Muscle layer of duodenum (tissue), 2 donors: ENCODE data around the gene SELENOI.

Source experiments
- H3K27ac ChIP-seq: one replicate; pipeline ENCODE4 v1.7.0; 2013; ENCODE audit warnings: mild to moderate bottlenecking, low read length
- H3K27me3 ChIP-seq: one replicate; pipeline ENCODE4 v1.7.0; 2013; ENCODE audit warnings: low read depth, mild to moderate bottlenecking, control low read depth, low read length
- H3K36me3 ChIP-seq, 2 donors: one replicate each; pipeline ENCODE4 v1.7.0; 2013; ENCODE audit warnings: low read length in 2 of 2, control low read depth in 1 of 2, mild to moderate bottlenecking in 1 of 2; ENCODE audit not compliant: insufficient read depth in 2 of 2, control insufficient read depth in 1 of 2
- H3K4me1 ChIP-seq, 2 donors: one replicate each; pipeline ENCODE4 v1.7.0; 2013; ENCODE audit warnings: low read length in 2 of 2, mild to moderate bottlenecking in 2 of 2, control low read depth in 1 of 2, moderate library complexity in 1 of 2; ENCODE audit not compliant: insufficient read depth in 2 of 2, control insufficient read depth in 1 of 2
- H3K4me3 ChIP-seq, 2 donors: one replicate each; pipeline ENCODE4 v1.7.0; 2013; ENCODE audit warnings: low read length in 2 of 2, low read depth in 1 of 2, mild to moderate bottlenecking in 1 of 2
- H3K9me3 ChIP-seq, 2 donors: one replicate each; pipeline ENCODE4 v1.7.0; 2013; ENCODE audit warnings: low read length in 2 of 2, control low read depth in 1 of 2, mild to moderate bottlenecking in 1 of 2; ENCODE audit not compliant: control insufficient read depth in 1 of 2
- donor health status: healthy.

Gene SELENOI

GRCh38 chr2:26387189-26387588 lies 41.2 kb downstream of the SELENOI start:
- H3K4me1 ChIP-seq, result no peaks in the 10 kb centered on the region
- no peak overlapping the region for H3K27ac ChIP-seq
- no peaks in the 10 kb centered on the region for H3K9me3 ChIP-seq
- H3K4me3 ChIP-seq, result no peak overlapping the region
- H3K27me3 ChIP-seq, result no peaks in the 10 kb centered on the region
- peaks cover 29 to 32% of the 10 kb centered on the region in 2 donors for H3K36me3 ChIP-seq

- Histone ChIP-seq H3K9me3 (no peaks in the 10 kb centered on the region), H3K27me3 (no peaks in the 10 kb centered on the region), H3K27ac (no peak overlapping the region), H3K4me1 (no peaks in the 10 kb centered on the region), H3K36me3 (peaks cover 9% of the 10 kb centered on the region in 2 donors), H3K4me3 (no peak overlapping the region)
Measured at GRCh38 chr2:26394694-26395093, 48.8 kb downstream of the SELENOI start.

GRCh38 chr2:26395394-26395793 lies 49.5 kb downstream of the SELENOI start:
- H3K9me3 ChIP-seq, result no peaks in the 10 kb centered on the region

GRCh38 chr2:26396734-26397298 lies 50.9 kb downstream of the SELENOI start:
- Histone ChIP-seq H3K4me1 (peaks cover 0 to 5% of the 10 kb centered on the region in 2 donors), H3K27ac (no peak overlapping the region), H3K36me3 (peaks cover 3 to 6% of the 10 kb centered on the region in 2 donors), H3K27me3 (no peaks in the 10 kb centered on the region), H3K4me3 (no peak overlapping the region), H3K9me3 (no peaks in the 10 kb centered on the region)

More at GRCh38 chr2:26395394-26395793, 49.5 kb downstream of the SELENOI start:
- Histone ChIP-seq H3K27me3 (no peaks in the 10 kb centered on the region), H3K4me3 (no peak overlapping the region), H3K36me3 (peaks cover 3 to 6% of the 10 kb centered on the region in 2 donors), H3K27ac (no peak overlapping the region), H3K4me1 (no peaks in the 10 kb centered on the region)

- peaks cover 0 to 12% of the 10 kb centered on the region in 2 donors for H3K4me1 ChIP-seq
- no peak overlapping the region for H3K4me3 ChIP-seq
- H3K36me3 ChIP-seq, result peaks cover 0 to 3% of the 10 kb centered on the region in 2 donors
- no peaks in the 10 kb centered on the region for H3K27me3 ChIP-seq
- H3K27ac ChIP-seq, result no peak overlapping the region
- H3K9me3 ChIP-seq, result no peaks in the 10 kb centered on the region
Measured at GRCh38 chr2:26399771-26400376, 53.9 kb downstream of the SELENOI start.

- no peak overlapping the region for H3K4me3 ChIP-seq
- H3K36me3 ChIP-seq, result peaks cover 0 to 3% of the 10 kb centered on the region in 2 donors
- H3K27me3 ChIP-seq, result no peaks in the 10 kb centered on the region
- H3K9me3 ChIP-seq, result no peaks in the 10 kb centered on the region
- no peak overlapping the region for H3K27ac ChIP-seq
- peaks cover 0 to 12% of the 10 kb centered on the region in 2 donors for H3K4me1 ChIP-seq
Measured at GRCh38 chr2:26400723-26401122, 54.8 kb downstream of the SELENOI start.

GRCh38 chr2:26401739-26402541 lies 56.0 kb downstream of the SELENOI start, which contains the start of gene DRC1:
Gene DRC1, plus strand, starts transcription at chr2:26401920. Its CDS starts 70 bp downstream, at chr2:26401990.
- no peak within 1 kb of the TSS for H3K27ac ChIP-seq
- no peaks in the 10 kb centered on the region for H3K27me3 ChIP-seq
- peaks cover 0 to 12% of the 10 kb centered on the region in 2 donors for H3K4me1 ChIP-seq
- H3K36me3 ChIP-seq, result peaks cover 0 to 3% of the 10 kb centered on the region in 2 donors
- peak within 1 kb of the TSS in 1 of 2 donors; percentile 62 for H3K4me3 ChIP-seq
- no peaks in the 10 kb centered on the region for H3K9me3 ChIP-seq

GRCh38 chr2:26407526-26407925 lies 61.6 kb downstream of the SELENOI start:
- Histone ChIP-seq H3K27me3 (no peaks in the 10 kb centered on the region), H3K36me3 (no peaks in the 10 kb centered on the region), H3K27ac (no peak overlapping the region), H3K9me3 (no peaks in the 10 kb centered on the region), H3K4me1 (no peaks in the 10 kb centered on the region), H3K4me3 (no peak overlapping the region)

GRCh38 chr2:26409785-26410184 lies 63.8 kb downstream of the SELENOI start:
- no peaks in the 10 kb centered on the region for H3K4me1 ChIP-seq
- H3K4me3 ChIP-seq, result no peak overlapping the region
- H3K36me3 ChIP-seq, result no peaks in the 10 kb centered on the region
- H3K27ac ChIP-seq, result no peak overlapping the region
- no peaks in the 10 kb centered on the region for H3K27me3 ChIP-seq
- H3K9me3 ChIP-seq, result no peaks in the 10 kb centered on the region

GRCh38 chr2:26410764-26411243 lies 64.9 kb downstream of the SELENOI start:
- no peaks in the 10 kb centered on the region for H3K9me3 ChIP-seq
- no peaks in the 10 kb centered on the region for H3K36me3 ChIP-seq
- no peak overlapping the region for H3K27ac ChIP-seq
- no peaks in the 10 kb centered on the region for H3K4me1 ChIP-seq
- no peak overlapping the region for H3K4me3 ChIP-seq
- H3K27me3 ChIP-seq, result no peaks in the 10 kb centered on the region

GRCh38 chr2:26411419-26411818 lies 65.5 kb downstream of the SELENOI start:
- Histone ChIP-seq H3K4me3 (no peak overlapping the region), H3K27ac (no peak overlapping the region), H3K27me3 (no peaks in the 10 kb centered on the region), H3K36me3 (no peaks in the 10 kb centered on the region), H3K9me3 (no peaks in the 10 kb centered on the region), H3K4me1 (no peaks in the 10 kb centered on the region)
